ENCODE data around the gene SCTR. TPM values are rescaled to one million over a fixed set of nuclear protein-coding genes. Genes with fewer than 3 reads are reported as not detected.

Gene SCTR
- total and polyA plus RNA-seq, 4 donors, result 4.6 to 42.7 (median 28.0) TPM

DNA sequence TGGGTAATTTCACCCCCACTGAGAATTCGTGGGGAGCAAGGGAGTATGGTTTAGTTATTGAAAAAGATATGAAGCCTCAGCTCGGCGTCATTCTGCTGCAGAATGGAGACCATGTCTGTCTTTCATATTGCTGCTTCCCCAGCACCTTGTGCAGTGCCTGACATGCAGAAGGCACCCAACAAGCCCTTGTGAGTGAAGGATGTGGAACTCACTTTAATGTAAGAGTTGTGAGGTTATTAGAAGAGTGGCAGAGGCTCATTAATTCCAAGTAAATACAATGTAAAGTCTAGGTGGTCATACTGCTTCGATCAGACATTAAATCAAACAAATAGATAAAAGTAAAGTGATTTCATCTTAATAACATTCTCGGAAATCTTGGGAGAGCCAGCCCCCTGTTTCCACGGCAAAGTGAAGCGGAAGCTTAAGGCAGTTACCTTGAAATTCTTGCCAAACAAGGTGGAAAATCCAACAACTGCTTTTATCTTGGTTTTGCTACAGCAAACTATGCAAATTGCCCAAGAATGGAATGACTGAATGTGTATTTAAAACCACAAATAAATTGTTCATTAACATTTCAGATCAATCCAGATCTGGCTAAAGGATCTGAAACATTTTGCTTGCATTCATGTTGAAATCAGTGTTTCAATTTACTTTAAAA is 29.5 kb upstream of the SCTR start:
- Histone ChIP-seq H3K4me1 (ENCODE audit: control insufficient read depth in 5 of 5, insufficient read depth in 5 of 5, low read length in 5 of 5) (peaks cover 0 to 7% (median 0%) of the 10 kb centered on the region in 5 donors), H3K9ac (ENCODE audit: insufficient read depth in 1 of 2, low read length in 2 of 2) (no peak overlapping the region), H3K36me3 (ENCODE audit: control insufficient read depth in 4 of 4, insufficient read depth in 4 of 4, low read length in 4 of 4) (peaks cover 0 to 2% (median 0%) of the 10 kb centered on the region in 4 donors), H3K27ac (ENCODE audit: low read depth in 1 of 2, low read length in 1 of 2) (peak overlapping the region in 1 of 2 donors; percentile 55), H3K9me3 (ENCODE audit: control insufficient read depth in 4 of 4, insufficient read depth in 3 of 4, low read length in 3 of 4) (no peaks in the 10 kb centered on the region), H3K4me3 (no peak overlapping the region), H3K27me3 (ENCODE audit: control insufficient read depth in 3 of 3, insufficient read depth in 3 of 3, low read length in 2 of 3) (peaks cover 0 to 18% (median 0%) of the 10 kb centered on the region in 3 donors)
- peak in 1 of 3 donors; percentile 61 for DNase-seq
- TF ChIP-seq, protein P1, sequence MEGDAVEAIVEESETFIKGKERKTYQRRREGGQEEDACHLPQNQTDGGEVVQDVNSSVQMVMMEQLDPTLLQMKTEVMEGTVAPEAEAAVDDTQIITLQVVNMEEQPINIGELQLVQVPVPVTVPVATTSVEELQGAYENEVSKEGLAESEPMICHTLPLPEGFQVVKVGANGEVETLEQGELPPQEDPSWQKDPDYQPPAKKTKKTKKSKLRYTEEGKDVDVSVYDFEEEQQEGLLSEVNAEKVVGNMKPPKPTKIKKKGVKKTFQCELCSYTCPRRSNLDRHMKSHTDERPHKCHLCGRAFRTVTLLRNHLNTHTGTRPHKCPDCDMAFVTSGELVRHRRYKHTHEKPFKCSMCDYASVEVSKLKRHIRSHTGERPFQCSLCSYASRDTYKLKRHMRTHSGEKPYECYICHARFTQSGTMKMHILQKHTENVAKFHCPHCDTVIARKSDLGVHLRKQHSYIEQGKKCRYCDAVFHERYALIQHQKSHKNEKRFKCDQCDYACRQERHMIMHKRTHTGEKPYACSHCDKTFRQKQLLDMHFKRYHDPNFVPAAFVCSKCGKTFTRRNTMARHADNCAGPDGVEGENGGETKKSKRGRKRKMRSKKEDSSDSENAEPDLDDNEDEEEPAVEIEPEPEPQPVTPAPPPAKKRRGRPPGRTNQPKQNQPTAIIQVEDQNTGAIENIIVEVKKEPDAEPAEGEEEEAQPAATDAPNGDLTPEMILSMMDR (IDR thresholded peaks at IDR 0.05; ENCODE audit: control extremely low read depth, extremely low read depth), result no peak
- ATAC-seq (ENCODE audit: insufficient read depth, low FRiP score), result peak; percentile 15
- WGBS, 2 donors, result 66 to 84% methylated on average over 7 of the region's 7 CpGs

DNA sequence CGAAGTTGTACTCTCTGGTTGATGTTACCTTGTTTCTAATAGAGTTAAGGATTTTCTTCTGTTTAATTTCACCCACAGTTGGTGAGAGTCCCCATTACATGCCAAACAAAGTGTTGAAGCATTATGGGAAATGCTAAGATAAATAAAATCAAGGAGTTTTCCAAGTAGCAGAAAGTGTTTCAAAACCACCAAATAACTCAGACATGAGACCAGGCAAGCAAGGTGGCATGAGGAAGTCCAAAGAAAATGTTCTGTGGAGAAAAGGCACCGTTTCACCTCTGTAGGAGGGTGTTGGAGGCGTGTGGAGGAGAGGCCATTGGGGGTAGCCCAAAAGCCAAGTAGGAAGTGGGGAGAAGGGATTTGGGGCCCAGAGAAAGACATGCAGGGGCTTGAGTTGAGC is 28.6 kb upstream of the SCTR start:
- peaks cover 0 to 14% (median 0%) of the 10 kb centered on the region in 3 donors for H3K27me3 ChIP-seq (ENCODE audit: control insufficient read depth in 3 of 3, insufficient read depth in 3 of 3, low read length in 2 of 3)
- H3K4me3 ChIP-seq, result no peak overlapping the region
- ATAC-seq (ENCODE audit: insufficient read depth, low FRiP score) (peak; percentile 69), DNase-seq (peak in 1 of 3 donors; percentile 20)
- peaks cover 0 to 2% (median 0%) of the 10 kb centered on the region in 4 donors for H3K36me3 ChIP-seq (ENCODE audit: control insufficient read depth in 4 of 4, insufficient read depth in 4 of 4, low read length in 4 of 4)
- no peaks in the 10 kb centered on the region for H3K9me3 ChIP-seq (ENCODE audit: control insufficient read depth in 4 of 4, insufficient read depth in 3 of 4, low read length in 3 of 4)
- peak overlapping the region in 1 of 2 donors; percentile 72 for H3K27ac ChIP-seq (ENCODE audit: low read depth in 1 of 2, low read length in 1 of 2)
- peaks cover 0 to 7% (median 0%) of the 10 kb centered on the region in 5 donors for H3K4me1 ChIP-seq (ENCODE audit: control insufficient read depth in 5 of 5, insufficient read depth in 5 of 5, low read length in 5 of 5)
- TF ChIP-seq, protein P1 (IDR thresholded peaks at IDR 0.05; ENCODE audit: control extremely low read depth, extremely low read depth), result no peak
- H3K9ac ChIP-seq (ENCODE audit: insufficient read depth in 1 of 2, low read length in 2 of 2), result no peak overlapping the region
- WGBS, 2 donors, result 68 to 82% methylated on average over 3 of the region's 3 CpGs

DNA sequence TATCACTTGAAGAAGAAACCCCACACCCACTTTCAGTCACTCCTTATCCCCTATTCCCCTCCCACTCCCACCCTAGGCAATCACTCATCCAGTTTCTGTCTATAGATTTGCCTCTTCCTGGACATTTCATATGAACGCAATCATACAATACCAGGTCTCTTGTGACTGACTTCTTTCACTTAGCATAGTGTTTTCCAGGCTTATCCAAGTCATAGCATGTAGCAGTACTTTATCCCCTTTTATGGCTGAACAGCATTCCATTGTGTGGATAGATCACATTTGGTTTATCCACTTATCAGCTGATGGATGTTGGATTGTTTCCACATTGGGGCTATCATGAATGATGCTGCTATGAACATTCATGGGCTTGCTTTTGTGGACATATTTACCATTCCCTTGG is 26.6 kb upstream of the SCTR start:
- DNase-seq (no peak), ATAC-seq (ENCODE audit: insufficient read depth, low FRiP score) (no peak)
- peaks cover 0 to 14% (median 9%) of the 10 kb centered on the region in 5 donors for H3K4me1 ChIP-seq (ENCODE audit: control insufficient read depth in 5 of 5, insufficient read depth in 5 of 5, low read length in 5 of 5)
- no peak overlapping the region for H3K9ac ChIP-seq (ENCODE audit: insufficient read depth in 1 of 2, low read length in 2 of 2)
- WGBS, 2 donors, result 78 to 93% methylated on average over 1 of the region's 1 CpG
- H3K9me3 ChIP-seq (ENCODE audit: control insufficient read depth in 4 of 4, insufficient read depth in 3 of 4, low read length in 3 of 4), result no peaks in the 10 kb centered on the region
- H3K27ac ChIP-seq (ENCODE audit: low read depth in 1 of 2, low read length in 1 of 2), result no peak overlapping the region
- no peaks in the 10 kb centered on the region for H3K36me3 ChIP-seq (ENCODE audit: control insufficient read depth in 4 of 4, insufficient read depth in 4 of 4, low read length in 4 of 4)
- peaks cover 0 to 7% (median 0%) of the 10 kb centered on the region in 3 donors for H3K27me3 ChIP-seq (ENCODE audit: control insufficient read depth in 3 of 3, insufficient read depth in 3 of 3, low read length in 2 of 3)
- TF ChIP-seq, protein P1 (IDR thresholded peaks at IDR 0.05; ENCODE audit: control extremely low read depth, extremely low read depth), result no peak
- H3K4me3 ChIP-seq, result no peak overlapping the region

All from lung (tissue), 12 donors.